ENCODE data around the gene ANKRD63.

ANKRD63 gene

DNA sequence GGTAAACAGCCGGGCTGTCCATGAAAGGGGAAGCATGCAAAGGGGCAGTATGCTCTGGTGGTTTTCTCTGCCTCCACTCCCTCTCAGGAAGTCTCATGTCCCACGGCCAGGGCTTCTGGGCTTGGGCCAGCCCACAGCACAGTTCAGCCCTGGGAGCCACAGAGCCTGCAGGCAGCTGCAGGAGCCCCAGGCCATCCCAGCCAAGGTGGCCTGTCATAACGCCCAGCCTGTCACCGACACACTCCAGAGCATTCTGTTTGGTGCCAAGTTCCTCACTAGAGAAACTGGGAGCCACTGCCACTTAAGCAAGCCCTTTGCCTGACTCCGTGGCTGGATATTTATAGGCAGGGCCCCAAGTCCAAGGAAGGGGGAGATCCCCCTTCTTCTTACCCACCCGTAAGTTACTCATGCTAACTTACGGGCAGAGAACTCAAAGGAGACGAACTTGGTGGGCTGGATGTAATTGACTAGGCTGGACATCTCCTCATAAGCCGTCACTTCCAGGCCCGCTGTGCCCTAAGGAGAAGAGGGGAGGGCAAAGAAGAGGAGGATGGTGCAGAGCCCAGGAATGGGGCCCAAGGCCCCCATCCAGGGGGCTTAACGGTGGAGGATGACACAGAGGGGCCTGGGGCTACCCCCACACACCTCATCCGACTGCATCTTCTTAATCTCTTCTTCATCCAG is 13.2 kb upstream of the ANKRD63 start:
- POLR2A ChIA-PET: interaction anchor here (0.8 kb wide), 1 partner anchor 27 kb away, joined by 3 read pairs; no protein-coding TSS in a partner anchor
- H3K4me3 ChIP-seq (ENCODE audit: low read depth, low read length): no peak overlapping the region
- no peak for DNase-seq (ENCODE audit: low read depth, low spot score)
- CTCF ChIA-PET: interaction anchor here (0.6 to 17.3 kb wide), 3 partner anchors 17 to 250 kb away, joined by 4 to 287 read pairs (median 4); partner anchors contain the start of genes INAFM2 and PLCB2
- no peak for TF ChIP-seq CTCF (IDR thresholded peaks at IDR 0.05; ENCODE audit: insufficient read depth, low read length, missing control alignments)

- ChIA-PET POLR2A (no interaction called here), CTCF (interaction anchor here (17.3 kb wide), 1 partner anchor 18 kb away, joined by 287 read pairs; the partner anchor contains the start of genes INAFM2 and PLCB2)
- no peak for TF ChIP-seq CTCF (IDR thresholded peaks at IDR 0.05; ENCODE audit: insufficient read depth, low read length, missing control alignments)
- no peak for DNase-seq (ENCODE audit: low read depth, low spot score)
- H3K4me3 ChIP-seq (ENCODE audit: low read depth, low read length): no peak overlapping the region
Observed at GRCh38 chr15:40295297-40295696, 12.4 kb upstream of the ANKRD63 start.

DNA sequence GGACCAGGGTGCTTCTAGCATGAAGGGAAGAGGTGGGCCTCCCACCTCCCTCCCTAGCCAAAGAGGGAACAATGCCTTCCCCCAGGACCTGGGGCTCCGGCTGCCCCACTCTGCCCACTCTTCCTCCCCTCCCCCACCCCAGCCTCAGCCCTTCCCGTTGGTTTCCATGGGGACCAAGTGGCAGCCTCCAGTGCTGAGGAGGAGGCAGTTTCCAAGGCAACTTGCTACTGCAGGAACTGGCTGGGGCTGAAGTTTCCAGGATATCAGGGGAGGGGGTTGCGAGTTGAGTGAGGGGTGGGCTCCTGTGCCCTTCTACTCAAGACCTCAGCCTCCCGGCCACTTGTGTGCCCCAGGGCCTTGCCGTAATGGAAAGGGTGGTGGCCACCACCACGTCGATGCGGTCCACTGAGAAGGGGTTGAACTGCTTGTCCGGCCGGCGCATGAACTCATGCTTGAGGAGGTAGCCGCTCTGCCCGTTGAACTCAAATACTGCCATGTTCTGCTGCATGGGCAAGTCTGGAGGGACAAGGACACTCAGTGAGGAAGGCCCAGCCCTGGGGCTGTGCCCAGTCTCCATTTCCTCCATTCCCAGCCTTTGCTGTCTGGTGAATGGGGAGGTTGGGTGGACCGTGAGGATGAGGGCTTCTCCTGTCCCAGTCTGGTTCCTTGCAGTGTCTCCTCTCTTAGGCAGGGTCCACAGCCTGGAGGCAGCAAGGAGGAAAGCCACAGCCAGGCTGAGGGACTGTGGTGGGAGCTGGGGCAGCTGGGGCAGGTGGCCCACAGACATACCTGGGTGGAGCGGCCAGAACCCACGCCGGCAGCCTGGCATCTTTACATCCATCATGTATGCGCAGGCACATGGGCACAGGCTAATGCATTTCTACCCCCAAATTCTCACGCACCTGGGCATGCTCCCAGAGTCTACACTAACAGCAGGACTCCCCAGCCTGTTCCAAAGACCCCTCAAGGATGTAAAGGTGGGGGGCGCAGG is 11.3 kb upstream of the ANKRD63 start:
- TF ChIP-seq CTCF (IDR thresholded peaks at IDR 0.05; ENCODE audit: insufficient read depth, low read length, missing control alignments): no peak
- DNase-seq (ENCODE audit: low read depth, low spot score): no peak
- ChIA-PET CTCF (interaction anchor here (1.7 to 17.3 kb wide), 3 partner anchors 18 to 77 kb away, joined by 5 to 287 read pairs (median 211); partner anchors contain the start of genes INAFM2 and PLCB2), POLR2A (no interaction called here)
- H3K4me3 ChIP-seq (ENCODE audit: low read depth, low read length): no peak overlapping the region

DNA sequence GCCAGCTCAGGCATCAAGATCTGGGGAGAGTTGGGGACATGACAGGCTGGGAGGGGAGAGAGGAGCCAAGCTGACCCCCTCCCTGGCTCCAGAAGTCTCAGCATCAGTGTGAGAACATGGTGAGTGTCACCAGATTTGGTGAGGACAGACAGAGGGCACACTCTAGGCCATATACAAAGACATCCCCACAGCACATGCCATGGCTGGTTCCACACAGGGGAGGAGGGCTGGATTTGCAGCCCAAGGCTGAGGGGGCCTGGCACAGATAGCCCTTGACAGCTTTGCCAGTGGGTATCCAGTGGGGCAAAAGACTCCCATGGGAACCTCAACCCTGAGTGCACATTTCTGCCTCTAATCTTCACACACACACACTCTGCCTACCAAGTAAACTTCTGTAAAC is 10.1 kb upstream of the ANKRD63 start:
- ChIA-PET CTCF (interaction anchor here (0.6 to 17.3 kb wide), 7 partner anchors 8 to 75 kb away, joined by 3 to 287 read pairs (median 5); partner anchors contain the start of genes INAFM2 and PLCB2), POLR2A (no interaction called here)
- no peak overlapping the region for H3K4me3 ChIP-seq (ENCODE audit: low read depth, low read length)
- no peak for DNase-seq (ENCODE audit: low read depth, low spot score)
- TF ChIP-seq CTCF (IDR thresholded peaks at IDR 0.05; ENCODE audit: insufficient read depth, low read length, missing control alignments): no peak

GRCh38 chr15:40292246-40292645 is 9.4 kb upstream of the ANKRD63 start:
- DNase-seq (ENCODE audit: low read depth, low spot score): no peak
- no peak overlapping the region for H3K4me3 ChIP-seq (ENCODE audit: low read depth, low read length)
- CTCF ChIA-PET: interaction anchor here (0.8 to 17.3 kb wide), 7 partner anchors 9 to 131 kb away, joined by 3 to 287 read pairs (median 8); partner anchors contain the start of genes INAFM2 and PLCB2
- POLR2A ChIA-PET: no interaction called here
- TF ChIP-seq CTCF (IDR thresholded peaks at IDR 0.05; ENCODE audit: insufficient read depth, low read length, missing control alignments): no peak

All from AG04449 (cell line).